ENCODE data around the gene ROBO2.

Gene ROBO2

DNA sequence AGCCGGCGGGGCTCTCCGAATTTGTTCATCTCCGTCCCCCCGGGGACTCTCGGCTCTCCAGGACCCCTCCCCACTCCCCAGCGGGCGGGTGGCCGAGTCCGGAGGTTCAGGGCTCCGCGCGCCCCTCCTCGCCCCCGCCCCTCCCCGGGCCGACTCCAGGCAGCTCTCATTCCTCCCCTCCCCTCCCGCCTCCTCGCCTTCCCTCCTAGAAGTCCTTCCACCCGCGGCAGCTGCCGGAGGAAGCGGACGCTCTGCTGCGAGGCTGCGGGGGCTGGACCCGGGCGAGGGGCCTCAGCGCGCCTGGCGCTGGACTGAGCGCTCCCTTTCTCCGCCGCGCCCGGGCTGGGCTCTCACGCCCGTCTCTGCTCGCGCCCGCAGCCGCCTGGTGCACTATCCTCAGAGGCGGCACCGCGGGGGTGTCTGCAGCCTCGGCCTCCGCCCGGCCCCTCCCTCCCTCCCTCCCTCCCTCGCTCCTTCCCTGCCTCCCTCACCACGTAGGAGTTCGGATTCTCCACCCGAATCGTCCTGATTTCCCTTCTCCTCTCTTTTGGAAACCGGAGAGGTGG is at the start of gene ROBO2:
Gene ROBO2 (plus strand): TSS at position 494 of the 566 bp plus-strand sequence. CDS start 687 bp downstream, outside the sequence.
- DNase-seq: no peak

DNA sequence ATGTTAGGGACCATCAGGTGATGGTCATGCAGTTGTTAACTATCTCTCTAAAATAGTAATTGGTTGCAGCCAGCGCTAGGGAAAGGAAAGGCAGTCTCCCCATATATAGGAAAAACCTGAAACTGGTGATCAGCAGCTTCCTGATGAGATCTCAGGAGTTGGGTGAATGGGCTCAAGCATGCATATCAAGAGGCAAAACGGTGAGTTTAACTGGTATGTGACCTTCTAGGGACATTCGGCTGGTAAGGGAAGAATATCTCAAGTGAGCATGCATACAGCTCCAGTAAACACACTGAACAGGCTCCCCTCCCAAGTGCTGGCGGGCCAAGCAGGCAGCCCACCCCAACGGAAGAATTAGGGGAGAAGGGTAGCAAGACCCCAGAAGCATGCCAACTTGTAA is 49.3 kb upstream of the ROBO2 start:
- no peak for DNase-seq

DNA sequence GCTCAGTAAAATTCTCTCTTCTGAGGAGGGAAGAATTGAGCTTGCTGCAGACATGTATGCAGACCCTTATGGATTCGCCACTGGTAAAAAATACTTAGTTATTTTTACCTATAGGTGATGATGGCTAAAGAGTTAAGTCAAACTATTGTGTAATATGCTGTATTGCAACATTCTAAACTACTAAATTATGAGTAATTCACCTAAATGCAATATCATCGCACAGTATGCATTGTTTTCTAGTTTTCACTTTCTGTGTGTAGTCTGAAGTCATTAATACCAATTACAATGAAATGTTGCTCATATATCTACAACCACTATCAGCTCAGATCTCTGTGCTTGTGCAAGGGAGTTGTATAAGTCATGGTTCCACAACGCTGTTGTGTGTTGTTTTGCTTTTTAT is 48.7 kb upstream of the ROBO2 start:
- DNase-seq: no peak

DNA sequence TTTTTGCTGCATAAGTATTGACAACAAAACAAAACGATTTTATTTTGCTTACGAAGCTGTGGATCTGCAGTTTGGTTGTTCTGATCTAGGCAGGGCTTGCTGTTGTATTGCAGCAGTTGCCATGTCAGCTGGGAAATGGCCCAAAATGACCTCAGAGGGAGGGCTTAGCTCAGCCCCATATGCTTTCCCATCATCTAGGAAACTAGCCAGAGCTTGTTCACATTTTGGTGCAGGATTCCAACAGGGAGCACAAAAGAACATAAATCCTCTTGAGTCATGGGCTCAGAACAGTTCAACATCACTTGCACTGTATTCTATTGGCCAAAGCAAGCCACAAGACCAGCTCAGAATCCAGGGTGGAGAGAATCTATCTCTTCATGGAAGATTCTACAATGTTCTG is 42.2 kb upstream of the ROBO2 start:
- DNase-seq: no peak

DNA sequence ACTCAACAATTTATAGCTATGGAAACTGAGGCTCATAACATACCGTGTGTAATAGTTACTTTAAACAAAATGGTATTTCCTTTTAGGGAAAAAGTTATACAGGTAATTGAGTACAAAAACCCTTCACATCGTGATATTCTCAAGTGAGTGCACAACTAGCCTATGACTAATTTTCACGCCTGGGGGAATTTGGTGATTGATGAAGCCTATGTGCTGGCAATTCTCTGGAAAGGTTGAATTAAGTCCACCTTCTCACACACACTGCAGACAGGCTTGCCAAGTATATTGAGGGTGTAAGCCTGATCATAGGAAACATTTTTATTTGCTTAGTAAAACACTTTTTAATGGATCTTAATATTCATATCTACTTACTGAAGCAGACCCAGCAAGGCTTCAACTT is 41.3 kb upstream of the ROBO2 start:
- DNase-seq: no peak

DNA sequence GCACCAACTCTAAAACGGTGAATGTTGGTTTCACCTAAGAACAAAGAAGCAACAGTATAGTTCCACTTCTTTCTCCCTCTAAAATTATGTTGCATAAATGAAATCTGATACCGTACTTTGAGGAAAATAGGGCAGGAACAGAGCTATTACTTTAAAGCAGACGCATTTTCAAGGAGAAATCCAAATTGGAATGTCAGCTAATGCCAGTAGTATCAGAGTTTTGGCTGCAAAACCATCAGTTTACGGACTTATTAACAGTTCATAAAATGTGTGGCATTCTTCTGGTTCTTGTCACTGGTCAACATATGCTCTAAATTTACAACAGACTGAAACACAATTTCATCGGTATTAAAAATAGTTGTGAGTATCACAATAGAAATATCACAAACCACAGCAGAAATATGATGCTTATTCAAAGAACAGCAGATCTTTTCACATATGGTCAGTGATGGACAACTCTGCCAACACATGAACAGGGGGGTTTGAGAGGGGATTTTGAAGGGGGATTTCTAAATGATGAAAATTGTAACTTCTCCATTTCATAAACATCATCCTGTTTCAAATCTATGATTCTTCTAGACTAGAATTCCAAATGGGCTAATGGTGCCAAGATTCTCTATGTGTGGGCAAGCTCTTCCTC is 38.7 kb upstream of the ROBO2 start:
- no peak for DNase-seq

- no peak for DNase-seq
Observed at GRCh38 chr3:77014226-77014625, 25.7 kb upstream of the ROBO2 start.

DNA sequence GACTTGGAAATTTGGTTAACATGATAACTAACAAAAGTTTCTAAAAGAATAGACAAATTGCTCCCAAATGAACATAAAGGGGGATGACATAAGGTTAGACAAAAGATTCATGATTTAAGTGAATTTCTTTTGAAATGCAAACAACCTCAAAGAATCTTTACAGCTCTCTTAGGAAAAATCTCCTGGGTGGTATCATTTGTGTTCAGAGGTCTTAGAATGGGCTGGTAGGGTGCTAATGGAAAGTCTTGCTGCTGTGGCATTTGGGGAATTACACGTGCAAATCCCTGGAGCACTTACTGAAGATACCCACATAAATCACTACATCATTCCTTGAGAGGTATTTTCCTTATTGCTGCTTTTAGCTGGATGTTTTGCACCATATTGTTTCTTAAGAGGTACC is 14.4 kb upstream of the ROBO2 start:
- DNase-seq: no peak

GRCh38 chr3:77026904-77027634 is 12.8 kb upstream of the ROBO2 start:
- DNase-seq: no peak

GRCh38 chr3:77028005-77028404 is 11.9 kb upstream of the ROBO2 start:
- DNase-seq: no peak

DNA sequence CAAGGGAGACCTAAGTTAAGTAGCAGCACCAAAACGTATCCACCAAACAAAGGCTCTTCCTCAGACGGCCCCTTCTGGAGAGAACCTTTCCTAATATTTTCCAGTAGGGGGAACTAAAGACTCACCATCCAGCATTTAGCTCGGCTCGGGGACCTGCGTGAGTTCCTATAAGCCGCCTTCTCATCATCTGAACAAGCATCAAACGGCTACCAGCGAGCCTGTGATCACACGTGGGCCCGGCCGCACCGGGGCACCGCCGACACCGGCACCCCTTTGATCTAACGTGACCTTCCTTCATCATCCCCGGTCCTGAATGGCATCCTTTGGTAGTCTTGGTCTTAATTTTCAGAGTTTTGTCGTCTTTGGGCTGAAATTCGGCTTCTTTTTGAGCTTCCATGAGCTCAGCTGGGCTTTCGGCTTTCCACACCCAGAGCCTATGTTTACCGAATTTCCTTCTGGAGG is 1.4 kb upstream of the ROBO2 start:
- no peak for DNase-seq

DNA sequence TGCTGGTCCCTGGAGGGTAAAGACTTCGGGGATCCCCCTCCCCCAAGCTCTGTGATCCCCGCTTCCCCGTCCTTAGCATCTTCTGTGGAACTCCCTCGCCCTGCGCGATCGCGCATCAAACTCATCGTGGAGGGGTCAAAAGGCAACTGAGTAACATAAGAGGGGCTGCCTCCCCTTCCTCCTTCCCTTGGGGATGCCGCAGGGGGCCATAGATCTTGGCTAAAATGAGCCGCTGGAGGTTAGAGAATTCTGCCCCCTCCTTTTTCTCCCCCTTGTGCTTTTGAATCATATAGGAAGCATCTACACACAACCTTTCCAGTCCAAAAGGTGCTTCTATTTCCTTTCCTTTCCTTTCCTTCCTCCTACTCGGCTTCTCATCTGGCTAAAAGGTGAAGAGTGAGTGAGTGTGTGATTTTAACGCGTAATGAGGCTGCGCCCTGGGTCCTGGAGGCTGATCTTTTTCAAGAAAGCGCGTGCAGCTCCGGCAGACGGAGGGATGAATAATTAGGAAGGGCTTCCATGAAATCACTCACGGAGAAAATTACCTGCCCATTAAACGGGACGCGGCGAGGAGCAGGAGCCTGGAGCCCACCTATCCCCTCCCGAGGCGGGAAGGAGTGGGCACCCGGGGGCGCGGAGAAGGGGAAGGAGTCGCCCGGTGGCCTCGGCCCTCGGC is 831 bp upstream of the ROBO2 start:
- DNase-seq: no peak

GRCh38 chr3:77040216-77040615 is 317 bp downstream of the ROBO2 start:
- DNase-seq: no peak

GRCh38 chr3:77040926-77041722 is 1.2 kb downstream of the ROBO2 start:
- DNase-seq: no peak

GRCh38 chr3:77041811-77042210 is 1.9 kb downstream of the ROBO2 start:
- DNase-seq: no peak

DNA sequence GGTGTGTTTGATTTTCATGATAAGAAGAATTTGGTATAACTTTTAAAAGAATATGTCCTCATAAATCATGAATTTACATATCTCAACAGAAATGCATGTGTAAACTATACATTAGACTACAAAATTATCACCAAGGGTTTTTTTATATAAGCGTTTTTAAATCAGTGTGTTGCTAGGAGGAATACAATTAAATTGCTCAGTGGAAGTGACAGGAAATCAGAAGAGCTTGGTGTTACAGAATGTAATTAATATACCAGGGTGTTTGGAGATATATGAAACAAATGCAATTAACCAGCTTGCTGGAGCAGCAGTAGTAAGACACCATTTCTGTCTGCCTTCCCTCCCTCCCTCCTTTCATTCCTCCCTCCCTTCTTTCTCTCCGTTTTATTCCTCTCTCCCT is 2.4 kb downstream of the ROBO2 start:
- DNase-seq: no peak

DNA sequence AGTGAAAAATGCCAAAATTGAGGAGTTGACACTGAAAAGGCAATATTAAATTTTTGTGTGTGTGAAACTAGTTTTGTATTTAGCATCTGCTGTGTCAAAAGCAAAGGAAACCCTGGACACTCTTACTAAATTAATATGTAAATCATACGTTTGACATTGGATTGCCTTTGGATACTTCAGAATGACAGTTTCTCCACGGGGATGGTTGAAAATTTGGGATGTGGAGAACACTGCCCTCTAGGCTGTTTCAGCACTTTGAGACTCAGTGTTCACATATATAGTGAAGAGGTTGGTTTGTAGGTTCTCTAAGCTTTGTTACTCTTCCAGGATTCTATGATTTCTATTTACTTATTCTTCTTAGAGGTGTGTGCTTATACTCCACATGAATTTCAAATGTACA is 3.0 kb downstream of the ROBO2 start:
- no peak for DNase-seq

- no peak for DNase-seq
Observed at GRCh38 chr3:77045686-77046085, 5.8 kb downstream of the ROBO2 start.

GRCh38 chr3:77048186-77048585 is 8.3 kb downstream of the ROBO2 start:
- DNase-seq: no peak

DNA sequence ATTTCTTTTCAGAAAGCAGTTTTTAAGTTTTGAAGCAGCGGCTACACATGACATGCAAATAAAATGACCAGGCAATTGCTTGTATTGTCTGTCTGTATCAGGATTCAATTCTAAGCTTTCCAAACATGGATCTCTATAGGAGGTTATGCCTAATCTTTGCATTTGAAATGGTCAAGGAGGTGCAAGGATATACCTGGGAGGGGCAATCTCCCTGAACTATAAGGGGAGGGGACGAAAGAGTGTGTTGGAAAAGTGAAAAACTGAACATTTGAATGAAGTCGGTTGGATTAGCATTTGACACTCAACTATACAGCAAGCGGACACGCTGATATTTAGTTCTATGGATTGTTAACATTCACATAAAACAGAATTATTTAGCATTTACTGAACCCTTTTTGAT is 11.7 kb downstream of the ROBO2 start:
- DNase-seq: no peak

DNA sequence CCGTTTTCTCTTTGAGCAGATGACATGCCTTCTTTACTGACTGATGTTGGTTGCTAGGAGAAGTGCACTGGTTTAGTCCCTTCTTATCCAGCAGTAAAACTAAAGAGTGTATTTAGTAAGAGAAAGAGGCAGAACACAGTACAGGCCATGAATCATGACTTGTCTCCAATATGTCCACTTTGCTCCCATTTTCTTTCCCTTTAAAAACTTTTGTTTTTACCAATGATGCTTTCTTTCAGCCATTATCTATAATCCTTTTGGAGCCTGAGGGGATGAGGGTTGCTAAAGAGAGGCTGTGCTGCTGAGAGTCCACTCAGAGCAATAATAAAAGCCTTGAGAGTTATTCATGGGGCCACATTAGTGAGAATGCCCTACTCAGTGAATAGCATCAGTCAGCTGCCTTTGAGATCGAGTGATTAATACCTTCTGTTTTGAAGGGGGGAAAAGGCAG is 12.2 kb downstream of the ROBO2 start:
- DNase-seq: no peak

DNA sequence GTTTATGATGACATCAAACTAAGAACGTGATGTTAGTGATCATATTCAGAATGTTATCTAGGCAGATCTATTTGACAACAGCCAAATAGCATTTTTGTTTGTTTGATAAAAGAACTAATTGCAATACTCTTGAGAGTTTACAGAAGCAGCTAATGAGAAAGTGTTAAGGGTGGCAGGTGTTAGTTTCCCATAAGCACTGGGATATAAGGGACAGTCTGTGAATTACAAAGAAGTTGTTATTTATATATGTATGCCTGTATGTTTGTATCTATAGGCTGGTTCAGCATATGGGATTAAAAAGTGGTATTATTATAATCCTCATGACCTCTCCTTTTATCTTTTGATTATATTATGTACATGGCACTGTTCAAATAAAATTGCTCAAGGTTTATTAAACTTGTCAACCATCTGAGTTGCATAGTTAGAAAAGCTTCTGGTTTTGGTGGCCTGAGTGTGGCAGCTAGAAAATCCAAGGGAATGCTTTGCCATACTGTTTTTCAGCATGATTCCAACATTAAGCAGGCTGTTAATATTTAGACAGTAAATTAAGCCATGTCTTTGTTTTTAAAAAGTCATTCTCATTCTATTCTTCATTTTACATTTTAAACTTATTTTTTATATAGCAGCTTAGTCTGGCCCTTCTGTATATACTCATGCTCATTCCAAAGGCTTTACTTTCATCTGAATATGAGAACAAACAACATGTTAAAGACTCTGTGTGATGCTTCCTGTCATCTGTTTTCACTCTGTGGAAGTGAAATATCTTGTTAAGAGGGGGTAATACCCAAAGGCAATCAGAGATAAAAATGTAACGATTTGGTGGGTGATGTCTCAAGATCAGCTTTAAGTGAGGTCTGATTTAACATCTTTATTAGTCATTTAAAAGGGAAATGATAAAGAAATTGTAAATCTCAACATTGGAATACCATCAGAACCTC is 13.1 kb downstream of the ROBO2 start:
- DNase-seq: no peak

All from activated CD8-positive, alpha-beta memory T cell treated with anti-CD3 and anti-CD28 coated beads, Interleukin-2, amount 50 U/mL, for 4 hours (primary cell).